Suprapubic skin (tissue), 4 donors: ENCODE results near the gene PNP.

Experiments used
- CTCF ChIP-seq, 2 donors: fragments of 200-600 bp in 1 of 2; fragments of 450-650 bp in 1 of 2; sonication (generic) in 1 of 2; IDR thresholded peaks; one replicate each; pipeline ENCODE4 v1.5.1; 2016 to 2019; ENCODE audit warnings: antibody characterized with exemption in 2 of 2, mild to moderate bottlenecking in 1 of 2, moderate library complexity in 1 of 2
- POLR2A ChIP-seq, 2 donors: fragments of 450-650 bp; IDR thresholded peaks; one replicate each; pipeline ENCODE4 v1.6.1; 2017; ENCODE audit warnings: antibody characterized with exemption in 2 of 2, mild to moderate bottlenecking in 2 of 2, moderate library complexity in 2 of 2
- POLR2AphosphoS5 ChIP-seq, 3 donors: sonication (generic); formaldehyde crosslinking; IDR thresholded peaks; one replicate each; pipeline ENCODE4 v1.6.1; 2017; ENCODE audit warnings: antibody characterized with exemption in 3 of 3

GRCh38 chr14:20435582-20436362, 33.4 kb upstream of the PNP start, which contains the start of gene KLHL33:
- TF ChIP-seq CTCF (IDR thresholded peaks at IDR 0.05) (no peak), POLR2A (IDR thresholded peaks at IDR 0.05) (no peak), POLR2AphosphoS5 (IDR thresholded peaks at IDR 0.05) (no peak)
